Spleen (tissue), 7 donors: ENCODE data around the gene GJB4.

Experiments used
- POLR2AphosphoS5 ChIP-seq, 3 donors: sonication (generic); formaldehyde crosslinking; IDR thresholded peaks; one replicate each; pipeline ENCODE4 v1.5.1; 2017; ENCODE audit warnings: antibody characterized with exemption in 3 of 3
- TF ChIP-seq, protein P1 (sequence below), 11 experiments: fragments of 200-600 bp in 7 of 11; fragments of 450-650 bp in 4 of 11; sonication (generic) in 4 of 11; IDR thresholded peaks in 8 of 11; conservative IDR thresholded peaks in 3 of 11; 1 replicate in 7 of 11; 2 replicates in 4 of 11; pipeline versions ENCODE4 v1.4.0 to v1.8.0; 2016 to 2021; ENCODE audit warnings: antibody characterized with exemption in 11 of 11, inconsistent platforms in 4 of 11, mild to moderate bottlenecking in 1 of 11
- donor health status: DM: no; HTN: no; CAD: no; lungs with moderate emphysema.
- donor health status: DM: no; HTN: no; CAD: no.
- donor health status: DM: no; HTN: no; CAD: no.

DNA sequence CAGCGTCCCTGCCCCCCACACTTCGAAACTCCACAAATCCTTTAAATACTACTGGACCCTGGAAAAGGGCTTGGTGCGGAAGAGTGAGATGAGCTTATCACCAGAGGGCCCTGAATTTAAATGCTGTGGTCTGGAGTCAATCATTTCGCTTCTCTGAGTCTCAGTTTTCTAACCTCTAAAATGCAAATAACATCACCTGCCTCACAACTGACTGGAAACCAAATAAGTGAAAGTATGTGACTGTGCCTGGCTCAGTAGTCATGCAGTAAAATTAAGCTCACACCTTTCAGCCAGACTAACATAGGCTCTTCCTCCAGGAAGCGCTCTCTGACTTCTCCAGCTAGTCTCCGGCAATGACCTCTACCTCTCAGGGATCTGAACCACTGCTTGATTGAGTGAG lies 37.5 kb downstream of the GJB4 start:
- TF ChIP-seq, protein P1, sequence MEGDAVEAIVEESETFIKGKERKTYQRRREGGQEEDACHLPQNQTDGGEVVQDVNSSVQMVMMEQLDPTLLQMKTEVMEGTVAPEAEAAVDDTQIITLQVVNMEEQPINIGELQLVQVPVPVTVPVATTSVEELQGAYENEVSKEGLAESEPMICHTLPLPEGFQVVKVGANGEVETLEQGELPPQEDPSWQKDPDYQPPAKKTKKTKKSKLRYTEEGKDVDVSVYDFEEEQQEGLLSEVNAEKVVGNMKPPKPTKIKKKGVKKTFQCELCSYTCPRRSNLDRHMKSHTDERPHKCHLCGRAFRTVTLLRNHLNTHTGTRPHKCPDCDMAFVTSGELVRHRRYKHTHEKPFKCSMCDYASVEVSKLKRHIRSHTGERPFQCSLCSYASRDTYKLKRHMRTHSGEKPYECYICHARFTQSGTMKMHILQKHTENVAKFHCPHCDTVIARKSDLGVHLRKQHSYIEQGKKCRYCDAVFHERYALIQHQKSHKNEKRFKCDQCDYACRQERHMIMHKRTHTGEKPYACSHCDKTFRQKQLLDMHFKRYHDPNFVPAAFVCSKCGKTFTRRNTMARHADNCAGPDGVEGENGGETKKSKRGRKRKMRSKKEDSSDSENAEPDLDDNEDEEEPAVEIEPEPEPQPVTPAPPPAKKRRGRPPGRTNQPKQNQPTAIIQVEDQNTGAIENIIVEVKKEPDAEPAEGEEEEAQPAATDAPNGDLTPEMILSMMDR (IDR thresholded peaks at IDR 0.05 in 8 of 11, conservative IDR thresholded peaks at IDR 0.05 in 3 of 11) = no peak
- TF ChIP-seq POLR2AphosphoS5 (IDR thresholded peaks at IDR 0.05) = no peak
